ENCODE measurements around the gene SGMS2. TPM values are rescaled to one million over a fixed set of nuclear protein-coding genes. Genes with fewer than 3 reads are reported as not detected.

SGMS2 gene
- total RNA-seq, 2 experiments from 2014 or later: 0.07 TPM; not detected in 1

GRCh38 chr4:107808572-107808971 is 16.2 kb upstream of the SGMS2 start:
- intact Hi-C loops (cut with micrococcal nuclease): no loop called here
- no peaks in the 10 kb centered on the region for H3K36me3 Mint-ChIP-seq (ENCODE audit: low read depth)
- no peaks in the 10 kb centered on the region for H3K9me3 Mint-ChIP-seq
- H3K4me3 Mint-ChIP-seq: no peak overlapping the region
- peaks cover 15% of the 10 kb centered on the region for H3K27me3 Mint-ChIP-seq (ENCODE audit: low read depth)
- DNase-seq: no peak
- H3K27ac Mint-ChIP-seq: no peak overlapping the region
- no peaks in the 10 kb centered on the region for H3K4me1 Mint-ChIP-seq (ENCODE audit: low read depth)
- CTCF ChIA-PET: no interaction called here

DNA sequence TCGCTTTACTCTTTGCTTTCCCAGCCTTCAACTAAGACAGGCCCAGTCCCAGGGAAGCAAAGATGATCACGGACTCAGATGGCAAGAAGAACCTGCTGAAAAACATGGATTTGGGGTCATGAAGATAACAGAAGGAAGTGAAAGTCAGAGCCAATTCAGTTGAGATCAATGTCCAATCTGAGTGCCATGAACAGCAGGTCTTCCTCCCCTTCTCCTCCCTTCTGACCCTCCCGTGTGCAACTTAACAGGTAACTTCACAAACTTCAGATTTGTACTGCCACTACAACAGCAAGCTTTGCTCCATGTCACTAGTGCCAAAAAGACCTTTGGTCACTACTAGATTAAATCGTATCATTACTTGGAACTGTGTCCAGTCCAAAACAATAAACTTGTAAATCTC is 15.5 kb upstream of the SGMS2 start:
- Mint-ChIP-seq H3K4me3 (no peak overlapping the region), H3K9me3 (no peaks in the 10 kb centered on the region), H3K27ac (no peak overlapping the region), H3K4me1 (ENCODE audit: low read depth) (no peaks in the 10 kb centered on the region), H3K27me3 (ENCODE audit: low read depth) (peaks cover 12% of the 10 kb centered on the region), H3K36me3 (ENCODE audit: low read depth) (no peaks in the 10 kb centered on the region)
- DNase-seq: no peak
- CTCF ChIA-PET: interaction anchor here (0.7 kb wide), 1 partner anchor 1629 kb away, joined by 5 read pairs; no protein-coding TSS in a partner anchor
- intact Hi-C loops (cut with micrococcal nuclease): no loop called here

DNA sequence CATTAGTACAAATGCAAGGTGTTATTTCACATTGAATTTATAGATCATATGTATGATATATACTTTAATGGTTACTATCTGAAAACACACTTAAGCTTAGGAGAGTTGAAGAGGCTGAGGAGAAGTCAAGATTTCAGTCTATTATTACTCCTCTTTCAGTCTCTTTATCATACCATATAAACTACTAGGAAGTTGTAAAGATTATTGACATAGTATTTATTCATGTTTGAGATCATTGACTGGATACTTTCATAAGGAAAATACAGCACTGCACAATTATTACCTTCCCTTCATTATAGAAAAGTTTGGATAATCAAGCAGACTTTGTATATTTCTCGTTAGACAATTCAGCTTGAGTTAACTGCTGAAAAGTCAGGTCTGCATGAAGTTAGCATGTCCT is 10.0 kb upstream of the SGMS2 start:
- Mint-ChIP-seq H3K4me1 (ENCODE audit: low read depth) (no peaks in the 10 kb centered on the region), H3K27me3 (ENCODE audit: low read depth) (no peaks in the 10 kb centered on the region), H3K9me3 (no peaks in the 10 kb centered on the region), H3K36me3 (ENCODE audit: low read depth) (no peaks in the 10 kb centered on the region), H3K4me3 (no peak overlapping the region), H3K27ac (no peak overlapping the region)
- CTCF ChIA-PET: interaction anchor here (0.6 kb wide), 1 partner anchor 1557 kb away, joined by 6 read pairs; no protein-coding TSS in a partner anchor
- DNase-seq: no peak
- intact Hi-C loops (cut with micrococcal nuclease): no loop called here

DNA sequence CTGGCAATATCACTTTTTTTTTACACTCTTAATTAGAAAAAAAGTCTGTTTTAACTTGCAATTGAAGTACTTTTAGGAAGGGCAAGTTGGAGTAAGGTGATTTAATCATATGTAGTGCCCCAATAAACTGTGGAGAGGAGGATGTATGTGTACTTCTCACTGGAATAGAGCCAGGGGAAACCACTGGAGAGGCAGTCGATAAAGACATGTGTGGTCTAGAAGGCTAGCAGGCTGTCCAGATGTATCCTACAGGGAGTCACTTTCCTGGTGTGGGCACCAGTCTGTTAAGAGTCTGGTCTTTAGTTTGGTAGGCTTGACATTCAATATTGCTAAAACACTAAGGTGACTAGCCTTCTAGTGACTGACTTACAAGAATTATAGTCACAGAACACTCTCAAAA is 9.6 kb upstream of the SGMS2 start:
- no peaks in the 10 kb centered on the region for H3K9me3 Mint-ChIP-seq
- CTCF ChIA-PET: interaction anchor here (0.6 kb wide), 2 partner anchors 792 to 1558 kb away, joined by 5 to 6 read pairs; no protein-coding TSS in a partner anchor
- intact Hi-C loops (cut with micrococcal nuclease): no loop called here
- DNase-seq: no peak
- no peaks in the 10 kb centered on the region for H3K27me3 Mint-ChIP-seq (ENCODE audit: low read depth)
- H3K4me1 Mint-ChIP-seq (ENCODE audit: low read depth): no peaks in the 10 kb centered on the region
- no peaks in the 10 kb centered on the region for H3K36me3 Mint-ChIP-seq (ENCODE audit: low read depth)
- no peak overlapping the region for H3K27ac Mint-ChIP-seq
- H3K4me3 Mint-ChIP-seq: no peak overlapping the region

DNA sequence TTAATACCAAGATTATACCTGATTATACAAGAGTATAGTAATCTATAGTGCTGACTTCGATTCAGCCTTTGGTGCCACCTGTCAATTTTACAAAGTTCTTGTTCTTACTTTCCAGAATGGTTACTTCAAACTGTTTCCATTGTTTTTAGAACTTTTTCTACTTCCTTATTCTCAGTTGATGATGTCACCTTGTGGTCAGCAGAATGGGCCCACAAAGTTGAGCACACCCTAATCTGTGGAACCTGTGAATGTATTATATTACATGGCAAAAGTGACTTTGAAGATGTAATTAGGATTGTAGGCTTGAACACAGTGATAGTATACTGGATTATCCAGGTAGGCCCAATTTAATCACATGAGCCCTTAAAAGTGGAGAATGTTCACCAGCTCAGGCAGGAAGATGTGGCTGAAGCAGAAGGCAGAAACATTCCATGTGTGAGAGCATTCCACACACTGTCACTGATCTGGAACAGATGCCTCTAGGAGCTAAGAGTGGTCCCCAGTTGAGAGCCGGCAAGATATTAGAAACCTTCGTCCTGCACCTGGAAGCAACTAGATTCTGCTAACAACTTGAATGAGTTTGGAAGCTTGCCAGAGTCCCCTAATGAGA is 6.3 kb upstream of the SGMS2 start:
- intact Hi-C loops (cut with micrococcal nuclease): no loop called here
- DNase-seq: no peak
- no peak overlapping the region for H3K27ac Mint-ChIP-seq
- H3K4me3 Mint-ChIP-seq: no peak overlapping the region
- no peaks in the 10 kb centered on the region for H3K4me1 Mint-ChIP-seq (ENCODE audit: low read depth)
- CTCF ChIA-PET: no interaction called here
- no peaks in the 10 kb centered on the region for H3K36me3 Mint-ChIP-seq (ENCODE audit: low read depth)
- H3K27me3 Mint-ChIP-seq (ENCODE audit: low read depth): peaks cover 6% of the 10 kb centered on the region
- H3K9me3 Mint-ChIP-seq: no peaks in the 10 kb centered on the region

DNA sequence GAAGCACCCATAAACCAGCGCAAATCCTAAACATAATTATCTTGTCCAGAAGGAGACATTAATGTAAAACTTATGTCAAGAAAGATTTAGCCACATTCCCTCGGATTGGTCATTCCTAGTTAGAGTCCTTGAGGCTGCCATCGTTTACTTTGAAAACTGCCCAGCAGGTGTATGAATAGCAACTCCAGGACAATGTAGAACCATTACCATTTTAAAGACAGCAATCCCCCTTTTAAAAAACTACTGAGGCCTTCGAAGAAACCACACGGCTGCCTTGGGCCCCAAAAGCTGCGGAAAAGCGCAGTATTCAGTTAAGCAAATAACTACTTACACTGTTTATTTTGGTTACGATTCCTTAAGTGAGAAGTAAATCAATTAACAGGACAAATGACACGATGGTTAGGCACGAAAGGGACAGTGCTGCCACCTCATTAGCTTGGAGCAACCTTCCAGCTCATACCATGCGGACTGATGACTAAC is 822 bp upstream of the SGMS2 start:
- Mint-ChIP-seq H3K27ac (no peak overlapping the region), H3K9me3 (no peaks in the 10 kb centered on the region), H3K36me3 (ENCODE audit: low read depth) (no peaks in the 10 kb centered on the region), H3K4me3 (no peak overlapping the region), H3K27me3 (ENCODE audit: low read depth) (peaks cover 43% of the 10 kb centered on the region), H3K4me1 (ENCODE audit: low read depth) (peaks cover 9% of the 10 kb centered on the region)
- CTCF ChIA-PET: no interaction called here
- DNase-seq: no peak
- intact Hi-C loops (cut with micrococcal nuclease): loop anchor here (2.0 to 5.0 kb wide), 3 partner anchors 73 to 168 kb away; no protein-coding TSS in a partner anchor

DNA sequence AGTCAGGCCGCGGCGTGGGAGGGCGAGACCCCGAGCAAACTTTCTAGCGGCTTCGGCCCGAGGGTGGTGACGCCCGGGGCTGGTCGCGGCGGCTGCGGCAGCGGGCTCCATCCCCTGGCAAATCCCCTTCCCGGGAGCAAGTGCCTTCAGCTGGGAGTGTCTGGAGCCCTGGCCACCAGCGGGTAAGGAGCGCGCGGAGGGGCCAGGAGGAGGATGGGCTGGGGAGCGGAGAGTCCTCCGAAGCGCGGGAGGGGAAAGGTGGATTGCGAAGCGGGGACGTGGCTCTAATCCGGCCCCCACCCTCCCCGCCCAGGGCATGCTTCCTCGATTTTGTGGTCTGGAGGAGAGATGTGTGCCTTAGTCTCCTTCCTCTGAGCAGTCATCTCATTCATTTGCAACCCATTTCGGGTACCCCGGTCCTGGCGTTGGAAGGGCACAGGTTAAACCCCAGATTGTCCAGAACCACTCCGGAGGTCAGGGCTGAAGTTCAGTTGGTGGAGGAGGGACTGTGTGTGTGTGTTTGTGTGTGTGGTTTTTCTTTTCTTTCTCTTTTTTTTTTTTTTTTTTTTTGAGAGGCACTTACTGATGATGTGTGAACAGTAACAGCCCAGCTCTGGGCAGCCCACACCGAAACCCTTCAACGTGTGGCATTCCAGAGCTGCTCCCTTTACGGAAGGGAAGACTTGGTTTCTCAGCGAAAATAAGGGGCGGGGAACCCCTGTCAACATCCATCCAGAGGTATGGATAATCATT is 516 bp downstream of the SGMS2 start:
- peaks cover 9% of the 10 kb centered on the region for H3K4me1 Mint-ChIP-seq (ENCODE audit: low read depth)
- H3K27me3 Mint-ChIP-seq (ENCODE audit: low read depth): peaks cover 47% of the 10 kb centered on the region
- CTCF ChIA-PET: interaction anchor here (0.7 kb wide), 1 partner anchor 66 kb away, joined by 3 read pairs; no protein-coding TSS in a partner anchor
- H3K36me3 Mint-ChIP-seq (ENCODE audit: low read depth): no peaks in the 10 kb centered on the region
- peak; percentile 22 for DNase-seq
- intact Hi-C loops (cut with micrococcal nuclease): loop anchor here (2.0 kb wide), 1 partner anchor 72 kb away; no protein-coding TSS in a partner anchor
- no peak overlapping the region for H3K27ac Mint-ChIP-seq
- H3K9me3 Mint-ChIP-seq: no peaks in the 10 kb centered on the region
- H3K4me3 Mint-ChIP-seq: peak overlapping the region; percentile 72

- intact Hi-C loops (cut with micrococcal nuclease): no loop called here
- DNase-seq: no peak
- H3K4me1 Mint-ChIP-seq (ENCODE audit: low read depth): peaks cover 9% of the 10 kb centered on the region
- no peak overlapping the region for H3K27ac Mint-ChIP-seq
- H3K4me3 Mint-ChIP-seq: no peak overlapping the region
- H3K27me3 Mint-ChIP-seq (ENCODE audit: low read depth): peaks cover 49% of the 10 kb centered on the region
- H3K36me3 Mint-ChIP-seq (ENCODE audit: low read depth): no peaks in the 10 kb centered on the region
- CTCF ChIA-PET: interaction anchor here (1.1 kb wide), 1 partner anchor 86 kb away, joined by 4 read pairs; no protein-coding TSS in a partner anchor
- H3K9me3 Mint-ChIP-seq: no peaks in the 10 kb centered on the region
Measured at GRCh38 chr4:107826421-107826980, 1.8 kb downstream of the SGMS2 start.

GRCh38 chr4:107828315-107829090 is 3.8 kb downstream of the SGMS2 start:
- CTCF ChIA-PET: interaction anchor here (0.6 to 0.8 kb wide), 2 partner anchors 54 to 81 kb away, joined by 3 read pairs; no protein-coding TSS in a partner anchor

GRCh38 chr4:107831140-107831539 is 6.4 kb downstream of the SGMS2 start:
- CTCF ChIA-PET: no interaction called here
- no peaks in the 10 kb centered on the region for H3K4me1 Mint-ChIP-seq (ENCODE audit: low read depth)
- H3K36me3 Mint-ChIP-seq (ENCODE audit: low read depth): no peaks in the 10 kb centered on the region
- H3K9me3 Mint-ChIP-seq: no peaks in the 10 kb centered on the region
- no peak overlapping the region for H3K4me3 Mint-ChIP-seq
- peaks cover 21% of the 10 kb centered on the region for H3K27me3 Mint-ChIP-seq (ENCODE audit: low read depth)
- no peak for DNase-seq
- intact Hi-C loops (cut with micrococcal nuclease): no loop called here
- no peak overlapping the region for H3K27ac Mint-ChIP-seq

More at GRCh38 chr4:107828315-107829090, 3.8 kb downstream of the SGMS2 start:
- intact Hi-C loops (cut with micrococcal nuclease): no loop called here
- Mint-ChIP-seq H3K27me3 (ENCODE audit: low read depth) (peaks cover 44% of the 10 kb centered on the region), H3K9me3 (no peaks in the 10 kb centered on the region), H3K27ac (no peak overlapping the region), H3K36me3 (ENCODE audit: low read depth) (no peaks in the 10 kb centered on the region), H3K4me3 (no peak overlapping the region), H3K4me1 (ENCODE audit: low read depth) (peaks cover 9% of the 10 kb centered on the region)
- DNase-seq: no peak

DNA sequence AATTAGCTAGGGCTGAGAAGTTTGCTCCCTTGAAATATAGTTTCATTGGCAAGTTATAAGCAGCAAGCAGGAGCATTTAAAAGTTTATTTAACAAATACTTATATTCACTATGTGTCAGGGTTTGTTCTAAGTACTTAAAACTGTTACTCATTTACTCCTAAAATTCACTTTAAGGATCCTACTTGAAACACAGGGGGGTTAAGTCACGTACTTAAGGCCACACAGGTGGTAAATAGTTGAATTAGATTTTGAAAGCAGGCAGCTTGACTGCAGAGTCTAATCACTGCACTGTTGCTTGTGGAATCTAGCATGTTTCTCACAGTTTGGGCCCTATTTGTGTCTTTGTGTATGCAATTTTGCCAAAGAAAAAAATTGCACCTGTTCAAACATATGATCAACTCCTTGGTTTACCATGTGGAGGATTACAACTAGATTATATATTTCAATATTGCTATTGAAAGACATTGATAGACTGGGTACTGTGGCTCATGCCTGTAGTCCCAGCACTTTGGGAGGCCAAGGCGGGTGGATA is 7.6 kb downstream of the SGMS2 start:
- DNase-seq: no peak
- Mint-ChIP-seq H3K27me3 (ENCODE audit: low read depth) (peaks cover 12% of the 10 kb centered on the region), H3K4me3 (no peak overlapping the region), H3K4me1 (ENCODE audit: low read depth) (no peaks in the 10 kb centered on the region), H3K9me3 (no peaks in the 10 kb centered on the region), H3K36me3 (ENCODE audit: low read depth) (no peaks in the 10 kb centered on the region), H3K27ac (no peak overlapping the region)
- CTCF ChIA-PET: no interaction called here
- intact Hi-C loops (cut with micrococcal nuclease): no loop called here
